SW 1271 (cell line): ENCODE measurements around the gene C16orf92.

Experiments
- DNase-seq, 2 experiments: peaks; one replicate each; lab custom pipeline; 2025; lab: John Stamatoyannopoulos, UW

C16orf92 gene

GRCh38 chr16:29989111-29989858 lies 33.7 kb upstream of the C16orf92 start:
- DNase-seq: no peak

GRCh38 chr16:29990034-29990433 lies 33.0 kb upstream of the C16orf92 start:
- no peak for DNase-seq

- no peak for DNase-seq
These were observed 32.0 kb upstream of the C16orf92 start for GRCh38 chr16:29990883-29991570.

- DNase-seq: no peak
These were observed 31.5 kb upstream of the C16orf92 start for GRCh38 chr16:29991571-29991904.

GRCh38 chr16:29992344-29992967 lies 30.5 kb upstream of the C16orf92 start:
- DNase-seq: no peak

- DNase-seq: no peak
These were observed 29.7 kb upstream of the C16orf92 start for GRCh38 chr16:29993191-29993902.

GRCh38 chr16:29993903-29994599 lies 28.9 kb upstream of the C16orf92 start:
- DNase-seq: no peak

- DNase-seq: peak; percentile 54 to 66
These were observed 28.2 kb upstream of the C16orf92 start for GRCh38 chr16:29994600-29995323.

GRCh38 chr16:29995324-29995910 lies 27.6 kb upstream of the C16orf92 start, which contains the start of gene HIRIP3:
HIRIP3 (minus strand) TSS chr16:29995617; CDS start chr16:29995605, 12 bp downstream.
- DNase-seq: peak; percentile 59 to 85

GRCh38 chr16:29995911-29996765 lies 26.9 kb upstream of the C16orf92 start, which contains the start of gene INO80E:
INO80E (plus strand) TSS chr16:29996241; CDS start chr16:29996311, 70 bp downstream.
- DNase-seq: peak; percentile 95 to 96

GRCh38 chr16:29996766-29997250 lies 26.2 kb upstream of the C16orf92 start:
- no peak for DNase-seq

- DNase-seq: no peak
These were observed 23.4 kb upstream of the C16orf92 start for GRCh38 chr16:29999605-30000004.

- DNase-seq: no peak
These were observed 22.0 kb upstream of the C16orf92 start for GRCh38 chr16:30000735-30001631.

- no peak for DNase-seq
These were observed 20.2 kb upstream of the C16orf92 start for GRCh38 chr16:30002614-30003346.

GRCh38 chr16:30003670-30004423 lies 19.2 kb upstream of the C16orf92 start:
- DNase-seq: no peak

GRCh38 chr16:30004424-30004776 lies 18.6 kb upstream of the C16orf92 start:
- DNase-seq: no peak

GRCh38 chr16:30004811-30005242 lies 18.2 kb upstream of the C16orf92 start:
- DNase-seq: no peak
